CD4-positive, alpha-beta T cell (primary cell): ENCODE data around the gene DACT2. TPM values are rescaled to one million over a fixed set of nuclear protein-coding genes. Genes with fewer than 3 reads are reported as not detected.

Experiments used
- ATAC-seq: fragments of 200-7000 bp; cut with Tn5 transposase; one replicate; pipeline ENCODE4 v1.10.0; 2022; ENCODE audit warnings: mild to moderate bottlenecking; ENCODE audit not compliant: poor library complexity
- CTCF ChIA-PET: fragments of 350-600 bp; sonication (Branson Sonifier 250); formaldehyde crosslinking; loops from one replicate; lab custom pipeline; 2021; ENCODE audit warnings: antibody characterized with exemption, inconsistent platforms; lab: Charles Lee
- POLR2A ChIA-PET: fragments of 350-600 bp; sonication (Branson Sonifier 250); formaldehyde crosslinking; loops from one replicate; lab custom pipeline; 2021; ENCODE audit warnings: antibody characterized with exemption, inconsistent platforms; lab: Charles Lee
- DNase-seq, 14 experiments: peaks; one replicate each; pipeline ENCODE4 v3.0.0-alpha.2; 2013 to 2020; ENCODE audit warnings: mixed read lengths in 2 of 14
- H3K27ac ChIP-seq, 2 donors: one replicate each; pipeline versions ENCODE4 v1.5.1 to v1.7.0; 2013; ENCODE audit warnings: low read length in 2 of 2, low read depth in 1 of 2, mild to moderate bottlenecking in 1 of 2
- H3K27me3 ChIP-seq, 2 experiments: 1 replicate in 1 of 2; 2 replicates in 1 of 2; pipeline versions ENCODE4 v1.6.1 to v1.7.0; 2013; ENCODE audit warnings: low read length in 2 of 2, control low read depth in 1 of 2, mild to moderate bottlenecking in 1 of 2, moderate library complexity in 1 of 2; ENCODE audit not compliant: insufficient read depth in 2 of 2, control insufficient read depth in 1 of 2
- H3K36me3 ChIP-seq: one replicate; pipeline ENCODE4 v1.6.1; 2013; ENCODE audit warnings: low read length, control low read depth; ENCODE audit not compliant: insufficient read depth
- H3K4me1 ChIP-seq: one replicate; pipeline ENCODE4 v1.6.1; 2013; ENCODE audit warnings: low read length, control low read depth; ENCODE audit not compliant: insufficient read depth
- H3K4me3 ChIP-seq: one replicate; pipeline ENCODE4 v1.5.1; 2013; ENCODE audit warnings: mild to moderate bottlenecking, low read length, moderate library complexity
- H3K9me3 ChIP-seq, 2 experiments: 1 replicate in 1 of 2; 2 replicates in 1 of 2; pipeline versions ENCODE4 v1.6.1 to v1.7.0; 2013; ENCODE audit warnings: low read length in 2 of 2, mild to moderate bottlenecking in 2 of 2, control low read depth in 1 of 2, moderate library complexity in 1 of 2; ENCODE audit not compliant: control insufficient read depth in 1 of 2, insufficient read depth in 1 of 2
- H3K27ac Mint-ChIP-seq: one replicate; pipeline ENCODE4 v1.8.0; 2020; ENCODE audit warnings: mixed read lengths
- H3K27me3 Mint-ChIP-seq: one replicate; pipeline ENCODE4 v1.8.0; 2021; ENCODE audit warnings: mixed read lengths
- H3K36me3 Mint-ChIP-seq: one replicate; pipeline ENCODE4 v1.8.0; 2021; ENCODE audit warnings: low read depth, mixed read lengths
- H3K4me1 Mint-ChIP-seq: one replicate; pipeline ENCODE4 v1.8.0; 2021; ENCODE audit warnings: low read depth, mixed read lengths
- H3K4me3 Mint-ChIP-seq: one replicate; pipeline ENCODE4 v1.8.0; 2020; ENCODE audit warnings: mild to moderate bottlenecking, mixed read lengths
- H3K9me3 Mint-ChIP-seq: one replicate; pipeline ENCODE4 v1.8.0; 2020; ENCODE audit warnings: mixed read lengths
- intact Hi-C, 2 experiments: fragments of 100-400 bp; cut with DNase I in 1 of 2; cut with micrococcal nuclease in 1 of 2; formaldehyde crosslinking; loops; one replicate each; pipeline versions ENCODE4 v1.15.1 to v1.9.0; 2023 to 2025; cut with DNase I, micrococcal nuclease
- polyA plus RNA-seq, 2 donors: library from polyadenylated mRNA; unstranded; fragments of 120-200 nt; gene quantifications; one replicate each; pipeline ENCODE4 v1.2.1, GENCODE V29; 2013
- total RNA-seq, 174 experiments: library from RNA in 2 of 174; stranded (reverse) in 2 of 174; gene quantifications; one replicate each; pipeline ENCODE4 v1.2.3 and lab custom pipeline; 2021 to 2026
- TF ChIP-seq, protein P1 (sequence below): fragments of 200-600 bp; IDR thresholded peaks from one replicate; pipeline ENCODE4 v1.8.0; 2022; ENCODE audit warnings: antibody characterized with exemption, mild to moderate bottlenecking

The DACT2 gene, protein sequence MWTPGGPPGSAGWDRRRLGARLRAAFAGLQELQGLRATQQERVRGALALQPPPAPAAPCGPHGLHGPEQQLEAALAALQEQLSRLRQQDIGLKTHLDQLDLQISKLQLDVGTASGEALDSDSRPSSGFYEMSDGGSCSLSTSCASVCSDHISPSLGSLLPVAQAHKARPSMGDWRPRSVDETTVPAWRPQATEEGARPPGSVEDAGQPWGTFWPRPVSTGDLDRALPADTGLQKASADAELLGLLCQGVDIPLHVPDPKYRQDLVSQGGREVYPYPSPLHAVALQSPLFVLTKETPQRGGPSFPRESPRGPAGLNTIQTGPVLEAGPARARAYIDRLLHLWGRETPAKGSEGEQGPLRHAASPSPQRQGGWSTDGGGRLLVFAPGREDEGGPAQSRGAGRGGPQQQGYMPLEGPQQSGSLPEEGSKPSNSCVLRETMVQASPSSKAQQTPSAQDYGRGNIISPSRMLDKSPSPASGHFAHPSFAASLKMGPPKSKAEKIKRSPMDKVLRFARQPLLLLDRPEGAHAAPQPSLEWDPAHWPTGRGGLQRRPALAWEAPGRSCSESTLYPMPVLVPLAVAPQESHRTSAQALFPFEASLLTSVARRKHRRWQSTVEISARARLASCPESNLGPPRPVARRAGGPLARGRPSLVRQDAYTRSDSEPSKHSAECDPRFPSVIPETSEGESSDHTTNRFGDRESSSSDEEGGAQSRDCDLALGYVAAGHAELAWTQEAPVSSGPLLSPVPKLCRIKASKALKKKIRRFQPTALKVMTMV
- total RNA-seq: not detected
- not detected for polyA plus RNA-seq (2013, experiment 1 of 2)
- polyA plus RNA-seq (2013, experiment 2 of 2): 0.03 TPM
- total RNA-seq (lab: John Stamatoyannopoulos, UW): 0 to 0.29 (median 0) reads per million in 172 experiments

GRCh38 chr6:168319279-168320111 lies at the start of gene DACT2:
DACT2 (minus strand) TSS chr6:168319777; CDS start chr6:168319633, 144 bp downstream.
- intact Hi-C loops: no loop called here
- Histone ChIP-seq H3K27ac (no peak within 1 kb of the TSS), H3K4me1 (no peaks in the 10 kb centered on the region), H3K36me3 (no peaks in the 10 kb centered on the region), H3K4me3 (no peak within 1 kb of the TSS), H3K9me3 (no peaks in the 10 kb centered on the region), H3K27me3 (peaks cover 14 to 35% of the 10 kb centered on the region in 2 experiments)
- no peak for ATAC-seq
- no peaks in the 10 kb centered on the region for H3K36me3 Mint-ChIP-seq
- ChIA-PET CTCF (no interaction called here), POLR2A (no interaction called here)
- no peaks in the 10 kb centered on the region for H3K9me3 Mint-ChIP-seq
- TF ChIP-seq, protein P1, sequence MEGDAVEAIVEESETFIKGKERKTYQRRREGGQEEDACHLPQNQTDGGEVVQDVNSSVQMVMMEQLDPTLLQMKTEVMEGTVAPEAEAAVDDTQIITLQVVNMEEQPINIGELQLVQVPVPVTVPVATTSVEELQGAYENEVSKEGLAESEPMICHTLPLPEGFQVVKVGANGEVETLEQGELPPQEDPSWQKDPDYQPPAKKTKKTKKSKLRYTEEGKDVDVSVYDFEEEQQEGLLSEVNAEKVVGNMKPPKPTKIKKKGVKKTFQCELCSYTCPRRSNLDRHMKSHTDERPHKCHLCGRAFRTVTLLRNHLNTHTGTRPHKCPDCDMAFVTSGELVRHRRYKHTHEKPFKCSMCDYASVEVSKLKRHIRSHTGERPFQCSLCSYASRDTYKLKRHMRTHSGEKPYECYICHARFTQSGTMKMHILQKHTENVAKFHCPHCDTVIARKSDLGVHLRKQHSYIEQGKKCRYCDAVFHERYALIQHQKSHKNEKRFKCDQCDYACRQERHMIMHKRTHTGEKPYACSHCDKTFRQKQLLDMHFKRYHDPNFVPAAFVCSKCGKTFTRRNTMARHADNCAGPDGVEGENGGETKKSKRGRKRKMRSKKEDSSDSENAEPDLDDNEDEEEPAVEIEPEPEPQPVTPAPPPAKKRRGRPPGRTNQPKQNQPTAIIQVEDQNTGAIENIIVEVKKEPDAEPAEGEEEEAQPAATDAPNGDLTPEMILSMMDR: no peak
- H3K4me3 Mint-ChIP-seq: no peak within 1 kb of the TSS
- H3K4me1 Mint-ChIP-seq: no peaks in the 10 kb centered on the region
- no peak for DNase-seq
- H3K27ac Mint-ChIP-seq: no peak within 1 kb of the TSS
- H3K27me3 Mint-ChIP-seq: peaks cover 62% of the 10 kb centered on the region

GRCh38 chr6:168368936-168369335 lies 49.4 kb upstream of the DACT2 start:
- Mint-ChIP-seq H3K27me3 (no peaks in the 10 kb centered on the region), H3K27ac (no peak overlapping the region), H3K9me3 (no peaks in the 10 kb centered on the region), H3K4me1 (peaks cover 5% of the 10 kb centered on the region), H3K4me3 (no peak overlapping the region), H3K36me3 (no peaks in the 10 kb centered on the region)
- ATAC-seq (no peak), DNase-seq (no peak)
- H3K36me3 ChIP-seq: no peaks in the 10 kb centered on the region
- intact Hi-C loops: no loop called here
- H3K27me3 ChIP-seq: no peaks in the 10 kb centered on the region
- CTCF ChIA-PET: no interaction called here
- H3K4me3 ChIP-seq: no peak overlapping the region
- TF ChIP-seq, protein P1: no peak
- POLR2A ChIA-PET: no interaction called here
- peaks cover 8% of the 10 kb centered on the region for H3K4me1 ChIP-seq
- no peak overlapping the region for H3K27ac ChIP-seq
- peaks cover 0 to 10% of the 10 kb centered on the region in 2 experiments for H3K9me3 ChIP-seq
